K562 (cell line): ENCODE results near the gene VWA7. TPM values are rescaled to one million over a fixed set of nuclear protein-coding genes. Genes with fewer than 3 reads are reported as not detected.

Experiments
- HDAC6 ChIP-seq: IDR thresholded peaks from 2 replicates; pipeline ENCODE4 v1.6.1; 2012; ENCODE audit warnings: low read depth, mild to moderate bottlenecking, control low read depth, inconsistent platforms, low read length, moderate library complexity
- ILF3 ChIP-seq: fragments of 450-650 bp; IDR thresholded peaks from 2 replicates; pipeline ENCODE4 v1.6.1; 2018; ENCODE audit warnings: antibody characterized with exemption, mild to moderate bottlenecking, moderate library complexity, borderline replicate concordance
- KLF1 ChIP-seq: fragments of 450-650 bp; IDR thresholded peaks from 2 replicates; pipeline ENCODE4 v1.6.1; 2016; ENCODE audit warnings: missing genetic modification characterization, missing compliant biosample characterization
- NR1H2 ChIP-seq: sonication (generic); formaldehyde crosslinking; IDR thresholded peaks from 2 replicates; pipeline ENCODE4 v1.4.0; 2020; ENCODE audit warnings: mild to moderate bottlenecking, missing genetic modification reagents
- PHF8 ChIP-seq: fragments of 200-600 bp; sonication (generic); IDR thresholded peaks from 2 replicates; pipeline ENCODE4 v1.6.1; 2012; ENCODE audit warnings: mixed run types, mild to moderate bottlenecking, inconsistent platforms, low read length, moderate library complexity, borderline replicate concordance
- POLR3A ChIP-seq: IDR thresholded peaks from 2 replicates; pipeline ENCODE4 v1.6.1; 2011; ENCODE audit warnings: borderline replicate concordance, mild to moderate bottlenecking, moderate library complexity; ENCODE audit not compliant: insufficient read length, insufficient read depth; ENCODE audit errors: extremely low read depth
- PRMT5 ChIP-seq: sonication (generic); formaldehyde crosslinking; IDR thresholded peaks from 2 replicates; pipeline ENCODE4 v1.5.0; 2020; ENCODE audit warnings: missing genetic modification reagents
- SOX6 ChIP-seq: fragments of 450-650 bp; IDR thresholded peaks from 2 replicates; pipeline ENCODE4 v1.6.1; 2014; ENCODE audit warnings: mild to moderate bottlenecking
- ZNF124 ChIP-seq: sonication (generic); formaldehyde crosslinking; IDR thresholded peaks from 2 replicates; pipeline ENCODE4 v1.8.1; 2022; ENCODE audit warnings: missing genetic modification reagents
- ZNF311 ChIP-seq: fragments of 250-450 bp; sonication (Bioruptor Pico); IDR thresholded peaks from 2 replicates; pipeline ENCODE4 v1.4.0; 2020; ENCODE audit warnings: mild to moderate bottlenecking, moderate library complexity
- polyA plus RNA-seq, 8 experiments: library from polyadenylated mRNA; depleted of rRNA in 4 of 8; stranded (reverse) in 5 of 8; unstranded in 3 of 8; fragments of >200 nt; fragmentation: Nextera tagmentation in 2 of 8; fragmentation: Illumina TruSeq in 1 of 8; extraction: Ambion mirVana in 2 of 8; extraction: Trizol in 1 of 8; gene quantifications; 2 replicates each; pipeline versions ENCODE4 v1.2.1 to v1.2.3, GENCODE V29; 2011 to 2014; ENCODE audit warnings: inconsistent platforms in 1 of 8, missing spikeins in 1 of 8
- total RNA-seq, 7 experiments: library from RNA; depleted of rRNA in 6 of 7; stranded (reverse); fragments of >200 nt in 6 of 7; fragmentation: Illumina TruSeq in 2 of 7; extraction: Trizol in 2 of 7; gene quantifications; 2 replicates each; pipeline versions ENCODE4 v1.2.1 to v1.2.3, GENCODE V29; 2011 to 2021; ENCODE audit warnings: low replicate concordance in 1 of 7
- TF ChIP-seq, protein P1 (sequence below): fragments of 450-650 bp; conservative IDR thresholded peaks from 2 replicates; pipeline ENCODE4 v1.6.1; 2016; ENCODE audit warnings: missing genetic modification characterization, low read depth, mild to moderate bottlenecking, missing compliant biosample characterization, moderate library complexity
- TF ChIP-seq, protein P2 (sequence below): fragments of 250-450 bp; sonication (Bioruptor Pico); IDR thresholded peaks from 2 replicates; pipeline ENCODE4 v1.8.0; 2021; ENCODE audit warnings: moderate library complexity, mild to moderate bottlenecking, inconsistent platforms
- TF ChIP-seq, protein P3 (sequence below): fragments of 250-450 bp; sonication (Bioruptor Pico); IDR thresholded peaks from 2 replicates; pipeline ENCODE4 v1.5.0; 2022; ENCODE audit warnings: mild to moderate bottlenecking
- TF ChIP-seq, protein P4 (sequence below), 2 experiments: fragments of 450-650 bp in 1 of 2; IDR thresholded peaks; 2 replicates each; pipeline ENCODE4 v1.6.1; 2011 to 2017; ENCODE audit warnings: low read depth in 2 of 2, antibody characterized with exemption in 1 of 2, borderline replicate concordance in 1 of 2, low read length in 1 of 2, mild to moderate bottlenecking in 1 of 2, mixed read lengths in 1 of 2; ENCODE audit not compliant: control insufficient read depth in 1 of 2
- TF ChIP-seq, protein P5 (sequence below): sonication (generic); formaldehyde crosslinking; IDR thresholded peaks from 2 replicates; pipeline ENCODE4 v1.5.0; 2020; ENCODE audit warnings: missing genetic modification reagents
- TF ChIP-seq, protein P6 (sequence below): sonication (generic); formaldehyde crosslinking; IDR thresholded peaks from 2 replicates; pipeline ENCODE4 v1.8.1; 2023; ENCODE audit warnings: mild to moderate bottlenecking, missing genetic modification reagents

The VWA7 gene
- total and polyA plus RNA-seq, 9 of the 15 experiments (the other 6 are each of a cell fraction or from before 2014, with no cell fraction given): 0.18 to 2.9 (median 0.95) TPM

DNA sequence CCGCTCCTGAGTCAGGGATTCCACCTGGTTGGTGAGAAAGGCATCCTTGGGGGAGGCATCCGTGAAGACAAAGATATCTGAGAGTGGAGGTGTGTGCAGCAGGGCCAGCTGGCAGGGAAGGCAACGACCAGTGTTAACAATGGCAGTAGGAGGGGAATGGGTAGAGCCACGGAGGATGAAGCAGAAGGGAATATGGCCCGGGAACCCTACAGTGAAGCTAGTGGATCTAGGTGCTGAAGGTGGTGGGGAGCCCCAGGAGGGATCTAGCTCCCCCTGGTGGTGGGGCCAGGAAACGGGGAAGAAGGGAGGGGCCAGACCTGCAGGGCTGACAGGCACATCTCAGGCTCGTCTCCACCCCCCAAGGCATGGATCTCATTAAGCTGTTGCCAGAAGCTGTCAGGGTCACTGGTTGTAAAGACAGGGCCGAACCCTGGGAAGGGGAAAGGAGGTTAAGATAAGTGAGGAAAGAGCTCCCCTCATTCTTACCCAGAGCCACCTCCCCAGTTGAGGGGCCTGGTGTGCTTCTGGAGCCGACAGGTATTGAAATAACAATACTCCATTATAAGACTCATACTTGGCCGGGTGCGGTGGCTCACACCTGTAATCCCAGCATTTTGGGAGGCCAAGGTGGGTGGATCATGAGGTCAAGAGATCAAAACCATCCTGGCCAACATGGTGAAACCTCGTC lies 7.3 kb downstream of the VWA7 start (continued):
- TF ChIP-seq HDAC6 (no peak), PRMT5 (CRISPR knock-in tag) (no peak), NR1H2 (CRISPR knock-in tag) (no peak), POLR3A (no peak), ZNF124 (CRISPR knock-in tag) (no peak), ILF3 (no peak), PHF8 (no peak), ZNF311 (CRISPR knock-in tag) (no peak), KLF1 (tag) (peak; percentile 76; the same call in 1 of the 2 replicates), SOX6 (peak; percentile 78; the same call in 1 of the 2 replicates)
- TF ChIP-seq, protein P1, sequence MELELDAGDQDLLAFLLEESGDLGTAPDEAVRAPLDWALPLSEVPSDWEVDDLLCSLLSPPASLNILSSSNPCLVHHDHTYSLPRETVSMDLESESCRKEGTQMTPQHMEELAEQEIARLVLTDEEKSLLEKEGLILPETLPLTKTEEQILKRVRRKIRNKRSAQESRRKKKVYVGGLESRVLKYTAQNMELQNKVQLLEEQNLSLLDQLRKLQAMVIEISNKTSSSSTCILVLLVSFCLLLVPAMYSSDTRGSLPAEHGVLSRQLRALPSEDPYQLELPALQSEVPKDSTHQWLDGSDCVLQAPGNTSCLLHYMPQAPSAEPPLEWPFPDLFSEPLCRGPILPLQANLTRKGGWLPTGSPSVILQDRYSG (tag): no peak
- TF ChIP-seq, protein P2, sequence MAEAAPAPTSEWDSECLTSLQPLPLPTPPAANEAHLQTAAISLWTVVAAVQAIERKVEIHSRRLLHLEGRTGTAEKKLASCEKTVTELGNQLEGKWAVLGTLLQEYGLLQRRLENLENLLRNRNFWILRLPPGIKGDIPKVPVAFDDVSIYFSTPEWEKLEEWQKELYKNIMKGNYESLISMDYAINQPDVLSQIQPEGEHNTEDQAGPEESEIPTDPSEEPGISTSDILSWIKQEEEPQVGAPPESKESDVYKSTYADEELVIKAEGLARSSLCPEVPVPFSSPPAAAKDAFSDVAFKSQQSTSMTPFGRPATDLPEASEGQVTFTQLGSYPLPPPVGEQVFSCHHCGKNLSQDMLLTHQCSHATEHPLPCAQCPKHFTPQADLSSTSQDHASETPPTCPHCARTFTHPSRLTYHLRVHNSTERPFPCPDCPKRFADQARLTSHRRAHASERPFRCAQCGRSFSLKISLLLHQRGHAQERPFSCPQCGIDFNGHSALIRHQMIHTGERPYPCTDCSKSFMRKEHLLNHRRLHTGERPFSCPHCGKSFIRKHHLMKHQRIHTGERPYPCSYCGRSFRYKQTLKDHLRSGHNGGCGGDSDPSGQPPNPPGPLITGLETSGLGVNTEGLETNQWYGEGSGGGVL (CRISPR knock-in tag): no peak
- TF ChIP-seq, protein P3, sequence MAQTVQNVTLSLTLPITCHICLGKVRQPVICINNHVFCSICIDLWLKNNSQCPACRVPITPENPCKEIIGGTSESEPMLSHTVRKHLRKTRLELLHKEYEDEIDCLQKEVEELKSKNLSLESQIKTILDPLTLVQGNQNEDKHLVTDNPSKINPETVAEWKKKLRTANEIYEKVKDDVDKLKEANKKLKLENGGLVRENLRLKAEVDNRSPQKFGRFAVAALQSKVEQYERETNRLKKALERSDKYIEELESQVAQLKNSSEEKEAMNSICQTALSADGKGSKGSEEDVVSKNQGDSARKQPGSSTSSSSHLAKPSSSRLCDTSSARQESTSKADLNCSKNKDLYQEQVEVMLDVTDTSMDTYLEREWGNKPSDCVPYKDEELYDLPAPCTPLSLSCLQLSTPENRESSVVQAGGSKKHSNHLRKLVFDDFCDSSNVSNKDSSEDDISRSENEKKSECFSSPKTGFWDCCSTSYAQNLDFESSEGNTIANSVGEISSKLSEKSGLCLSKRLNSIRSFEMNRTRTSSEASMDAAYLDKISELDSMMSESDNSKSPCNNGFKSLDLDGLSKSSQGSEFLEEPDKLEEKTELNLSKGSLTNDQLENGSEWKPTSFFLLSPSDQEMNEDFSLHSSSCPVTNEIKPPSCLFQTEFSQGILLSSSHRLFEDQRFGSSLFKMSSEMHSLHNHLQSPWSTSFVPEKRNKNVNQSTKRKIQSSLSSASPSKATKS: no peak
- TF ChIP-seq, protein P4, sequence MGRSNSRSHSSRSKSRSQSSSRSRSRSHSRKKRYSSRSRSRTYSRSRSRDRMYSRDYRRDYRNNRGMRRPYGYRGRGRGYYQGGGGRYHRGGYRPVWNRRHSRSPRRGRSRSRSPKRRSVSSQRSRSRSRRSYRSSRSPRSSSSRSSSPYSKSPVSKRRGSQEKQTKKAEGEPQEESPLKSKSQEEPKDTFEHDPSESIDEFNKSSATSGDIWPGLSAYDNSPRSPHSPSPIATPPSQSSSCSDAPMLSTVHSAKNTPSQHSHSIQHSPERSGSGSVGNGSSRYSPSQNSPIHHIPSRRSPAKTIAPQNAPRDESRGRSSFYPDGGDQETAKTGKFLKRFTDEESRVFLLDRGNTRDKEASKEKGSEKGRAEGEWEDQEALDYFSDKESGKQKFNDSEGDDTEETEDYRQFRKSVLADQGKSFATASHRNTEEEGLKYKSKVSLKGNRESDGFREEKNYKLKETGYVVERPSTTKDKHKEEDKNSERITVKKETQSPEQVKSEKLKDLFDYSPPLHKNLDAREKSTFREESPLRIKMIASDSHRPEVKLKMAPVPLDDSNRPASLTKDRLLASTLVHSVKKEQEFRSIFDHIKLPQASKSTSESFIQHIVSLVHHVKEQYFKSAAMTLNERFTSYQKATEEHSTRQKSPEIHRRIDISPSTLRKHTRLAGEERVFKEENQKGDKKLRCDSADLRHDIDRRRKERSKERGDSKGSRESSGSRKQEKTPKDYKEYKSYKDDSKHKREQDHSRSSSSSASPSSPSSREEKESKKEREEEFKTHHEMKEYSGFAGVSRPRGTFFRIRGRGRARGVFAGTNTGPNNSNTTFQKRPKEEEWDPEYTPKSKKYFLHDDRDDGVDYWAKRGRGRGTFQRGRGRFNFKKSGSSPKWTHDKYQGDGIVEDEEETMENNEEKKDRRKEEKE (IDR thresholded peaks at IDR 0.05; ENCODE audit: borderline replicate concordance in 1 of 2, control insufficient read depth in 1 of 2, low read depth in 2 of 2, low read length in 1 of 2): 0 out of 4 replicates have a peak, but pooled peaks of 1 of the 2 experiments have one; percentile 57
- TF ChIP-seq, protein P5, sequence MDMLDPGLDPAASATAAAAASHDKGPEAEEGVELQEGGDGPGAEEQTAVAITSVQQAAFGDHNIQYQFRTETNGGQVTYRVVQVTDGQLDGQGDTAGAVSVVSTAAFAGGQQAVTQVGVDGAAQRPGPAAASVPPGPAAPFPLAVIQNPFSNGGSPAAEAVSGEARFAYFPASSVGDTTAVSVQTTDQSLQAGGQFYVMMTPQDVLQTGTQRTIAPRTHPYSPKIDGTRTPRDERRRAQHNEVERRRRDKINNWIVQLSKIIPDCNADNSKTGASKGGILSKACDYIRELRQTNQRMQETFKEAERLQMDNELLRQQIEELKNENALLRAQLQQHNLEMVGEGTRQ (CRISPR knock-in tag): no peak
- TF ChIP-seq, protein P6, sequence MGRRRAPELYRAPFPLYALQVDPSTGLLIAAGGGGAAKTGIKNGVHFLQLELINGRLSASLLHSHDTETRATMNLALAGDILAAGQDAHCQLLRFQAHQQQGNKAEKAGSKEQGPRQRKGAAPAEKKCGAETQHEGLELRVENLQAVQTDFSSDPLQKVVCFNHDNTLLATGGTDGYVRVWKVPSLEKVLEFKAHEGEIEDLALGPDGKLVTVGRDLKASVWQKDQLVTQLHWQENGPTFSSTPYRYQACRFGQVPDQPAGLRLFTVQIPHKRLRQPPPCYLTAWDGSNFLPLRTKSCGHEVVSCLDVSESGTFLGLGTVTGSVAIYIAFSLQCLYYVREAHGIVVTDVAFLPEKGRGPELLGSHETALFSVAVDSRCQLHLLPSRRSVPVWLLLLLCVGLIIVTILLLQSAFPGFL: no peak
